Measurements from ENCODE around the gene MTERF4. TPM values are rescaled to one million over a fixed set of nuclear protein-coding genes. Genes with fewer than 3 reads are reported as not detected.

Gene MTERF4
- total RNA-seq, 1 donor from 2014 or later = 9.7 TPM

- no peak for DNase-seq (ENCODE audit: low read depth)
- TF ChIP-seq CTCF (conservative IDR thresholded peaks at IDR 0.05; ENCODE audit: low read depth, low read length) = no peak
- no peak overlapping the region for H3K4me3 ChIP-seq (ENCODE audit: low read depth, low read length)
Measured at GRCh38 chr2:241088376-241088775, 13.7 kb downstream of the MTERF4 start.

GRCh38 chr2:241087420-241088268 is 14.4 kb downstream of the MTERF4 start:
- no peak for TF ChIP-seq CTCF (conservative IDR thresholded peaks at IDR 0.05; ENCODE audit: low read depth, low read length)
- no peak for DNase-seq (ENCODE audit: low read depth)
- no peak overlapping the region for H3K4me3 ChIP-seq (ENCODE audit: low read depth, low read length)

GRCh38 chr2:241084856-241085444 is 17.1 kb downstream of the MTERF4 start:
- TF ChIP-seq CTCF (conservative IDR thresholded peaks at IDR 0.05; ENCODE audit: low read depth, low read length) = no peak

GRCh38 chr2:241083091-241083415 is 19.0 kb downstream of the MTERF4 start:
- H3K4me3 ChIP-seq (ENCODE audit: low read depth, low read length) = no peak overlapping the region
- no peak for TF ChIP-seq CTCF (conservative IDR thresholded peaks at IDR 0.05; ENCODE audit: low read depth, low read length)
- DNase-seq (ENCODE audit: low read depth) = no peak

More at GRCh38 chr2:241084856-241085444, 17.1 kb downstream of the MTERF4 start:
- no peak for DNase-seq (ENCODE audit: low read depth)
- no peak overlapping the region for H3K4me3 ChIP-seq (ENCODE audit: low read depth, low read length)

- H3K4me3 ChIP-seq (ENCODE audit: low read depth, low read length) = no peak overlapping the region
- no peak for TF ChIP-seq CTCF (conservative IDR thresholded peaks at IDR 0.05; ENCODE audit: low read depth, low read length)
- no peak for DNase-seq (ENCODE audit: low read depth)
Measured at GRCh38 chr2:241082341-241083090, 19.6 kb downstream of the MTERF4 start.

- DNase-seq (ENCODE audit: low read depth) = no peak
- no peak for TF ChIP-seq CTCF (conservative IDR thresholded peaks at IDR 0.05; ENCODE audit: low read depth, low read length)
Measured at GRCh38 chr2:241081643-241082340, 20.3 kb downstream of the MTERF4 start.

More at GRCh38 chr2:241081643-241082340, 20.3 kb downstream of the MTERF4 start:
- no peak overlapping the region for H3K4me3 ChIP-seq (ENCODE audit: low read depth, low read length)

Measured in epithelial cell of proximal tubule (primary cell).